22Rv1 (cell line): ENCODE measurements around the gene COL18A1.

ENCODE experiments used
- H3K27ac ChIP-seq: fragments of 450-650 bp; 2 replicates; pipeline ENCODE4 v1.5.1; 2017
- CTCF ChIP-seq: fragments of 450-650 bp; IDR thresholded peaks from 2 replicates; pipeline ENCODE4 v1.5.1; 2017; ENCODE audit warnings: mild to moderate bottlenecking
- ZFX ChIP-seq: fragments of 450-650 bp; IDR thresholded peaks from 2 replicates; pipeline ENCODE4 v1.6.1; 2017; ENCODE audit warnings: antibody characterized with exemption, borderline replicate concordance

Gene COL18A1

GRCh38 chr21:45423968-45424853, 19.2 kb downstream of the COL18A1 start:
- no peak overlapping the region for H3K27ac ChIP-seq
- no peak for TF ChIP-seq ZFX
- TF ChIP-seq CTCF, result no peak

GRCh38 chr21:45424854-45425795, 20.2 kb downstream of the COL18A1 start:
- no peak overlapping the region for H3K27ac ChIP-seq
- TF ChIP-seq ZFX (no peak), CTCF (no peak)

- no peak overlapping the region for H3K27ac ChIP-seq
- TF ChIP-seq CTCF, result no peak
- no peak for TF ChIP-seq ZFX
Measured at GRCh38 chr21:45427331-45428271, 22.6 kb downstream of the COL18A1 start.

- H3K27ac ChIP-seq, result no peak overlapping the region
- TF ChIP-seq ZFX, result no peak
- no peak for TF ChIP-seq CTCF
Measured at GRCh38 chr21:45428534-45428933, 23.6 kb downstream of the COL18A1 start.

GRCh38 chr21:45429221-45430175, 24.5 kb downstream of the COL18A1 start:
- TF ChIP-seq CTCF (no peak), ZFX (no peak)

More at GRCh38 chr21:45429221-45430175, 24.5 kb downstream of the COL18A1 start:
- no peak overlapping the region for H3K27ac ChIP-seq
